Endothelial cell of umbilical vein (primary cell): ENCODE results near the gene SPARC. TPM values are rescaled to one million over a fixed set of nuclear protein-coding genes. Genes with fewer than 3 reads are reported as not detected.

ENCODE experiments used
- BruUV-seq: library from RNA; stranded (reverse); fragments of 400-500 nt; replicated peaks from 2 replicates; lab custom pipeline; 2021; lab: Mats Ljungman, UMichigan
- CTCF ChIA-PET: fragments of 300-600, 350-600 bp; sonication (Branson Sonifier 250); formaldehyde crosslinking; loops from one replicate; lab custom pipeline; 2021; ENCODE audit warnings: antibody characterized with exemption, inconsistent platforms; lab: Charles Lee
- POLR2A ChIA-PET: fragments of 300-600, 350-600 bp; sonication (Branson Sonifier 250); formaldehyde crosslinking; loops from one replicate; lab custom pipeline; 2021; ENCODE audit warnings: antibody characterized with exemption, inconsistent platforms; lab: Charles Lee
- DNase-seq: peaks from one replicate; pipeline ENCODE4 v3.0.0-alpha.2; 2011; ENCODE audit warnings: low read depth, low spot score
- FAIRE-seq: peaks from 2 replicates; lab custom pipeline; 2011; peaks lifted over from hg19 to GRCh38; lab: Jason Lieb, UNC
- H2AFZ ChIP-seq: 2 replicates; pipeline ENCODE4 v1.6.0; 2012; ENCODE audit warnings: low read depth, low read length, control low read depth, inconsistent platforms
- H3K27ac ChIP-seq: 2 replicates; pipeline ENCODE4 v1.5.1; 2011; ENCODE audit warnings: low read depth, mild to moderate bottlenecking, control low read depth, low read length, moderate library complexity; ENCODE audit not compliant: insufficient read depth
- H3K27me3 ChIP-seq, 2 experiments: 2 replicates each; pipeline versions ENCODE4 v1.6.0 to v1.6.1; 2011; ENCODE audit warnings: low read length in 2 of 2, mixed read lengths in 1 of 2; ENCODE audit not compliant: control insufficient read depth in 2 of 2, insufficient read depth in 2 of 2
- H3K36me3 ChIP-seq, 2 experiments: 2 replicates in 1 of 2; 3 replicates in 1 of 2; pipeline ENCODE4 v1.5.1; 2011; ENCODE audit warnings: low read length in 2 of 2, mild to moderate bottlenecking in 1 of 2, moderate library complexity in 1 of 2; ENCODE audit not compliant: control insufficient read depth in 2 of 2, insufficient read depth in 2 of 2; ENCODE audit errors: extremely low read depth in 1 of 2
- H3K4me1 ChIP-seq: 3 replicates; pipeline ENCODE4 v1.5.1; 2011; ENCODE audit warnings: mild to moderate bottlenecking, low read length; ENCODE audit not compliant: control insufficient read depth, insufficient read depth; ENCODE audit errors: extremely low read depth
- H3K4me2 ChIP-seq: 2 replicates; pipeline ENCODE4 v1.6.1; 2011; ENCODE audit warnings: low read length, control low read depth, mixed read lengths; ENCODE audit not compliant: insufficient read depth
- H3K4me3 ChIP-seq, 3 experiments: fragments of 200-600 bp in 1 of 3; sonication (generic), shearing (Covaris generic) in 1 of 3; replicated peaks in 1 of 3; 2 replicates each; pipeline ENCODE4 v1.5.1; 2011 to 2016; ENCODE audit warnings: control low read depth in 3 of 3, low read length in 3 of 3, mild to moderate bottlenecking in 2 of 3, inconsistent platforms in 1 of 3, low read depth in 1 of 3, moderate library complexity in 1 of 3; ENCODE audit not compliant: insufficient read depth in 1 of 3
- H3K79me2 ChIP-seq: 2 replicates; pipeline ENCODE4 v1.6.0; 2012; ENCODE audit warnings: low read length, inconsistent platforms; ENCODE audit not compliant: control insufficient read depth, insufficient read depth
- H3K9ac ChIP-seq: replicated peaks from 2 replicates; pipeline ENCODE3; 2011; ENCODE audit warnings: low read length, control low read depth; ENCODE audit not compliant: insufficient read depth; ENCODE audit errors: extremely low read depth
- H3K9me1 ChIP-seq: replicated peaks from 3 replicates; pipeline ENCODE4 v1.6.0; 2011; ENCODE audit warnings: mild to moderate bottlenecking, low read length; ENCODE audit not compliant: control insufficient read depth, insufficient read depth; ENCODE audit errors: extremely low read depth
- H3K9me3 ChIP-seq: replicated peaks from 2 replicates; pipeline ENCODE4 v1.5.1; 2012; ENCODE audit warnings: low read length, inconsistent platforms; ENCODE audit not compliant: control insufficient read depth, insufficient read depth
- H4K20me1 ChIP-seq: replicated peaks from 2 replicates; pipeline ENCODE3; 2011; ENCODE audit warnings: mild to moderate bottlenecking, low read length; ENCODE audit not compliant: control insufficient read depth, insufficient read depth; ENCODE audit errors: extremely low read depth
- EZH2 ChIP-seq: IDR thresholded peaks from 2 replicates; pipeline ENCODE4 v1.6.1; 2012; ENCODE audit warnings: borderline replicate concordance, low read depth, mild to moderate bottlenecking, moderate library complexity, low read length, inconsistent platforms; ENCODE audit not compliant: severe bottlenecking
- FOS ChIP-seq: IDR thresholded peaks from 2 replicates; pipeline ENCODE4 v1.6.1; 2011; ENCODE audit warnings: mild to moderate bottlenecking, low read length, moderate library complexity, borderline replicate concordance; ENCODE audit not compliant: insufficient read depth
- GATA2 ChIP-seq: IDR thresholded peaks from 2 replicates; pipeline ENCODE4 v1.7.0; 2011; ENCODE audit warnings: low read depth, mild to moderate bottlenecking, moderate library complexity, mixed read lengths, low read length; ENCODE audit not compliant: insufficient read length, insufficient read depth
- JUN ChIP-seq: IDR thresholded peaks from 2 replicates; pipeline ENCODE4 v1.6.1; 2011; ENCODE audit warnings: borderline replicate concordance, low read depth; ENCODE audit not compliant: insufficient read length, insufficient read depth
- MAX ChIP-seq: IDR thresholded peaks from 2 replicates; pipeline ENCODE4 v1.6.1; 2011; ENCODE audit not compliant: insufficient read depth, insufficient read length
- MYC ChIP-seq: IDR thresholded peaks from one replicate; pipeline ENCODE4 v1.6.1; 2011; ENCODE audit warnings: mild to moderate bottlenecking, low read depth, low read length
- POLR2A ChIP-seq: IDR thresholded peaks from 2 replicates; pipeline ENCODE4 v1.6.1; 2012; ENCODE audit warnings: low read depth, mild to moderate bottlenecking, control low read depth, low read length
- POLR2AphosphoS5 ChIP-seq: IDR thresholded peaks from 2 replicates; pipeline ENCODE4 v1.6.1; 2012; ENCODE audit warnings: low read depth, mild to moderate bottlenecking, control low read depth, low read length, moderate library complexity; ENCODE audit not compliant: insufficient read depth
- dilution Hi-C: fragments of 300-500 bp; cut with MboI; formaldehyde crosslinking; loops from one replicate; pipeline ENCODE4 v1.15.0; 2019; ENCODE audit warnings: low sequenced_read_pairs; ENCODE audit not compliant: extremely low pct_ligation_motif_present
- intact Hi-C: fragments of 100-400 bp; cut with micrococcal nuclease; formaldehyde crosslinking; loops from one replicate; pipeline ENCODE4 v1.10.0; 2022
- polyA plus RNA-seq, 4 experiments: library from polyadenylated mRNA; depleted of rRNA in 3 of 4; stranded (reverse) in 3 of 4; unstranded in 1 of 4; fragments of >200 nt; gene quantifications; 2 replicates each; pipeline versions ENCODE4 v1.2.1 to v1.2.3, GENCODE V29; 2011 to 2012; ENCODE audit warnings: missing spikeins in 1 of 4
- total RNA-seq: library from RNA; stranded (reverse); gene quantifications from 2 replicates; pipeline ENCODE4 v1.2.3, GENCODE V29; 2021
- TF ChIP-seq, protein P1 (sequence below), 2 donors: IDR thresholded peaks; 1 replicate in 1 of 2; 2 replicates in 1 of 2; pipeline ENCODE4 v1.5.1; 2011; ENCODE audit warnings: low read length in 2 of 2, mild to moderate bottlenecking in 2 of 2, moderate library complexity in 2 of 2, control low read depth in 1 of 2, inconsistent platforms in 1 of 2, low read depth in 1 of 2; ENCODE audit not compliant: insufficient read depth in 1 of 2; ENCODE audit errors: extremely low read depth in 1 of 2

SPARC gene
- total and polyA plus RNA-seq, 2 donors (not counting 3 experiments of a cell fraction or from before 2014, with no cell fraction given) = 2,962 to 3,114 TPM

DNA sequence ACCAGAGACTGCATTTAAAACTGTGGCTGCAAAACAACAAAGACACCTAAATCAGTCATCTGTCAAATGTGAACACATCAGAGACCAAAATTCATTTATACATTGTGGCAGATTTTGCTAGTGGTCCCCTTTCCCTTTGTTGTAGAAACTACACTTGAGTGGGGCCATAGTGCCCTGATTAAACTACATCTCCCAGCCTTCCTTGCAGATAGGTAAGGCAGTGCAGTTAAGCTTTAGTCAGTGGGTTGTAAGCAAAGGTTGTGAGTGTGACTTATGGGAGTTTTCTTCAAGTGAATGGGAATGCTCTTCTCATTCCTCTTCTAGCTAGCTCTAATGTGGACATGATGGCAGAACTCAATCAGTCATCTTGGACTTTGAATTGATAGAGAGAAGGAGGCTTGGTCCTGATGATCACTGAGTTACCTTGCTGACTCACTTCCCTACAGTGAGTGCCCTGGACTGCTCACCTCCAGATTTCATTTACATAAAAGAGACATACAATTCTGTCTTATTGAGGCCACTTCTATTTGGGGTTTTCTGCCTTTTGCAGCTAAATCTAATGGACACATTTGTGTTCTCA, 35.2 kb upstream of the SPARC start:
- H3K4me3 ChIP-seq = no peak overlapping the region
- H3K36me3 ChIP-seq = no peaks in the 10 kb centered on the region
- ChIA-PET CTCF (interaction anchor here (0.6 to 9.5 kb wide), 7 partner anchors 12 to 69 kb away, joined by 3 to 173 read pairs (median 9); no protein-coding TSS in a partner anchor), POLR2A (no interaction called here)
- H3K79me2 ChIP-seq = no peaks in the 10 kb centered on the region
- no peak overlapping the region for H3K9ac ChIP-seq
- no peak overlapping the region for H3K4me2 ChIP-seq
- BruUV-seq = no TSS peak
- dilution Hi-C loops (no loop called here), intact Hi-C loops (no loop called here)
- no peaks in the 10 kb centered on the region for H3K27me3 ChIP-seq
- no peak for FAIRE-seq
- TF ChIP-seq, protein P1, sequence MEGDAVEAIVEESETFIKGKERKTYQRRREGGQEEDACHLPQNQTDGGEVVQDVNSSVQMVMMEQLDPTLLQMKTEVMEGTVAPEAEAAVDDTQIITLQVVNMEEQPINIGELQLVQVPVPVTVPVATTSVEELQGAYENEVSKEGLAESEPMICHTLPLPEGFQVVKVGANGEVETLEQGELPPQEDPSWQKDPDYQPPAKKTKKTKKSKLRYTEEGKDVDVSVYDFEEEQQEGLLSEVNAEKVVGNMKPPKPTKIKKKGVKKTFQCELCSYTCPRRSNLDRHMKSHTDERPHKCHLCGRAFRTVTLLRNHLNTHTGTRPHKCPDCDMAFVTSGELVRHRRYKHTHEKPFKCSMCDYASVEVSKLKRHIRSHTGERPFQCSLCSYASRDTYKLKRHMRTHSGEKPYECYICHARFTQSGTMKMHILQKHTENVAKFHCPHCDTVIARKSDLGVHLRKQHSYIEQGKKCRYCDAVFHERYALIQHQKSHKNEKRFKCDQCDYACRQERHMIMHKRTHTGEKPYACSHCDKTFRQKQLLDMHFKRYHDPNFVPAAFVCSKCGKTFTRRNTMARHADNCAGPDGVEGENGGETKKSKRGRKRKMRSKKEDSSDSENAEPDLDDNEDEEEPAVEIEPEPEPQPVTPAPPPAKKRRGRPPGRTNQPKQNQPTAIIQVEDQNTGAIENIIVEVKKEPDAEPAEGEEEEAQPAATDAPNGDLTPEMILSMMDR (IDR thresholded peaks at IDR 0.05; ENCODE audit: extremely low read depth in 1 of 2, insufficient read depth in 1 of 2, low read depth in 1 of 2, low read length in 2 of 2) = no peak
- no peak for TF ChIP-seq FOS
- no peak for TF ChIP-seq EZH2
- no peak for TF ChIP-seq MYC
- no peak for TF ChIP-seq POLR2AphosphoS5
- no peak for TF ChIP-seq JUN
- TF ChIP-seq POLR2A = no peak
- TF ChIP-seq MAX = no peak
- no peak for TF ChIP-seq GATA2
- H3K4me1 ChIP-seq = no peaks in the 10 kb centered on the region
- H4K20me1 ChIP-seq = no peaks in the 10 kb centered on the region
- H3K9me1 ChIP-seq = no peaks in the 10 kb centered on the region
- H3K27ac ChIP-seq = no peak overlapping the region
- H2AFZ ChIP-seq = no peak overlapping the region
- no peak for DNase-seq
- no peaks in the 10 kb centered on the region for H3K9me3 ChIP-seq
